Measurements from ENCODE around the gene UBXN1. TPM values are rescaled to one million over a fixed set of nuclear protein-coding genes. Genes with fewer than 3 reads are reported as not detected.
"Not testable (repeated sequence)": the region's sequence is repeated elsewhere in the genome, so short reads cannot be mapped to it uniquely, and the experiment has no call there.

The UBXN1 gene
- total and polyA plus RNA-seq, 3 donors from 2014 or later, result 173 to 196 (median 190) TPM

- DNase-seq, result no peak
- Histone ChIP-seq H3K27me3 (no peaks in the 10 kb centered on the region), H3K4me3 (peak overlapping the region; percentile 75), H3K36me3 (ENCODE audit: low read depth, missing control alignments) (no peaks in the 10 kb centered on the region), H3K4me1 (peaks cover 41% of the 10 kb centered on the region), H3K9me3 (no peaks in the 10 kb centered on the region), H3K27ac (peak overlapping the region; percentile 15 to 80)
- intact Hi-C loops (cut with DNase I; ENCODE audit: low total_unique reads), result no loop called here
- WGBS, 2 donors, result 30 to 32% methylated on average over 7 of the region's 7 CpGs
- no peak for TF ChIP-seq POLR2A (IDR thresholded peaks at IDR 0.05)
- TF ChIP-seq CTCF (IDR thresholded peaks at IDR 0.05), result no peak
Observed at GRCh38 chr11:62705413-62705812, 26.5 kb upstream of the UBXN1 start.

GRCh38 chr11:62703921-62704320, 25.0 kb upstream of the UBXN1 start:
- 95 to 96% methylated on average over 4 of the region's 4 CpGs for WGBS, 2 donors
- H3K27ac ChIP-seq; H3K27me3 ChIP-seq; intact Hi-C loops (cut with DNase I; ENCODE audit: low total_unique reads); H3K36me3 ChIP-seq (ENCODE audit: low read depth, missing control alignments); DNase-seq; H3K9me3 ChIP-seq; H3K4me3 ChIP-seq: not testable (repeated sequence)
- H3K4me1 ChIP-seq, result peaks cover 33% of the 10 kb centered on the region

- Histone ChIP-seq H3K36me3 (ENCODE audit: low read depth, missing control alignments) (no peaks in the 10 kb centered on the region), H3K27me3 (no peaks in the 10 kb centered on the region), H3K27ac (no peak overlapping the region), H3K9me3 (no peaks in the 10 kb centered on the region), H3K4me1 (peaks cover 17% of the 10 kb centered on the region), H3K4me3 (no peak overlapping the region)
- intact Hi-C loops (cut with DNase I; ENCODE audit: low total_unique reads), result no loop called here
- 93 to 95% methylated on average over 11 of the region's 11 CpGs for WGBS, 2 donors
- TF ChIP-seq CTCF (IDR thresholded peaks at IDR 0.05) (no peak), POLR2A (IDR thresholded peaks at IDR 0.05) (no peak)
- DNase-seq, result no peak
Observed at GRCh38 chr11:62702246-62702645, 23.4 kb upstream of the UBXN1 start.

- no peaks in the 10 kb centered on the region for H3K36me3 ChIP-seq (ENCODE audit: low read depth, missing control alignments)
Observed at GRCh38 chr11:62694455-62695167, 15.7 kb upstream of the UBXN1 start.

GRCh38 chr11:62693624-62694023, 14.8 kb upstream of the UBXN1 start:
- DNase-seq; H3K27me3 ChIP-seq; H3K27ac ChIP-seq; H3K9me3 ChIP-seq; H3K4me3 ChIP-seq; H3K36me3 ChIP-seq (ENCODE audit: low read depth, missing control alignments); intact Hi-C loops (cut with DNase I; ENCODE audit: low total_unique reads): not testable (repeated sequence)
- peaks cover 14% of the 10 kb centered on the region for H3K4me1 ChIP-seq
- WGBS, 2 donors, result 72 to 78% methylated on average over 4 of the region's 4 CpGs

More at GRCh38 chr11:62694455-62695167, 15.7 kb upstream of the UBXN1 start:
- intact Hi-C loops (cut with DNase I; ENCODE audit: low total_unique reads), result no loop called here
- TF ChIP-seq POLR2A (IDR thresholded peaks at IDR 0.05) (no peak), CTCF (IDR thresholded peaks at IDR 0.05) (peak; percentile 47 to 82 (median 48))
- Histone ChIP-seq H3K27ac (no peak overlapping the region), H3K4me3 (no peak overlapping the region), H3K4me1 (peaks cover 9% of the 10 kb centered on the region), H3K9me3 (no peaks in the 10 kb centered on the region), H3K27me3 (no peaks in the 10 kb centered on the region)
- WGBS, 2 donors, result 59% methylated on average over 14 of the region's 14 CpGs
- peak; percentile 90 for DNase-seq
